Ovary (tissue), 9 donors: ENCODE results near the gene OVCH1. TPM values are rescaled to one million over a fixed set of nuclear protein-coding genes. Genes with fewer than 3 reads are reported as not detected.

ENCODE experiments used
- DNase-seq, 5 donors: peaks; one replicate each; pipeline ENCODE4 v3.0.0-alpha.2; 2019 to 2020
- H3K27ac ChIP-seq, 2 donors: fragments of 200-600 bp; one replicate each; pipeline versions ENCODE4 v1.5.1 to v1.8.0; 2019 to 2022
- H3K27me3 ChIP-seq: fragments of 200-600 bp; one replicate; pipeline ENCODE4 v1.8.0; 2022
- H3K36me3 ChIP-seq: fragments of 200-600 bp; sonication (generic); one replicate; pipeline ENCODE4 v1.5.1; 2019
- H3K4me1 ChIP-seq: one replicate; pipeline ENCODE4 v1.8.1; 2013; ENCODE audit warnings: mild to moderate bottlenecking, moderate library complexity; ENCODE audit not compliant: insufficient read depth
- H3K4me3 ChIP-seq: fragments of 200-600 bp; sonication (generic); one replicate; pipeline ENCODE4 v1.5.1; 2017
- H3K9me3 ChIP-seq, 2 donors: fragments of 200-600 bp in 1 of 2; sonication (generic) in 1 of 2; one replicate each; pipeline versions ENCODE4 v1.5.1 to v1.8.1; 2013 to 2019; ENCODE audit warnings: mild to moderate bottlenecking in 1 of 2, moderate library complexity in 1 of 2
- EP300 ChIP-seq: sonication (generic); formaldehyde crosslinking; IDR thresholded peaks from one replicate; pipeline ENCODE4 v1.6.1; 2017; ENCODE audit warnings: antibody characterized with exemption
- POLR2A ChIP-seq: fragments of 450-650 bp; IDR thresholded peaks from one replicate; pipeline ENCODE4 v1.6.1; 2017; ENCODE audit warnings: antibody characterized with exemption, mild to moderate bottlenecking, moderate library complexity
- WGBS, 3 donors: extraction: QIAGEN DNeasy Blood & Tissue Kit in 1 of 3; methylation state at CpG; one replicate each; pipeline versions ENCODE4 v1.1.5 to v1.1.7; 2013 to 2017; 5-methylcytosine and 5-hydroxymethylcytosine counted together
- intact Hi-C, 4 donors: fragments of 100-400 bp; cut with DNase I; formaldehyde crosslinking; loops; one replicate each; pipeline versions ENCODE4 v1.11.0 to v1.15.1; 2022 to 2023
- polyA plus RNA-seq, 2 donors: library from polyadenylated mRNA; stranded (reverse); fragments of 200-250 nt in 1 of 2; fragments of 350-450 nt in 1 of 2; fragmentation: Illumina TruSeq in 1 of 2; extraction: RNeasy Lipid Tissue Mini Kit (QIAGEN cat#74804) in 1 of 2; gene quantifications; one replicate each; pipeline ENCODE4 v1.2.3, GENCODE V29; 2013 to 2014
- total RNA-seq, 7 donors: library from RNA; depleted of rRNA in 2 of 7; stranded (reverse); fragments of >200 nt in 2 of 7; fragmentation: NEBNext Ultra II Directional in 3 of 7; extraction: Animal tissue kit (Norgen Biotek cat#: 25700) in 3 of 7; gene quantifications; one replicate each; pipeline versions ENCODE4 v1.1.0 to v1.2.4, GENCODE V29; 2016 to 2023
- TF ChIP-seq, protein P1 (sequence below), 3 donors: fragments of 450-650 bp in 2 of 3; fragments of 200-600 bp in 1 of 3; IDR thresholded peaks; one replicate each; pipeline versions ENCODE4 v1.5.1 to v1.8.0; 2016 to 2022; ENCODE audit warnings: antibody characterized with exemption in 3 of 3, mild to moderate bottlenecking in 1 of 3
- donor health status: DM: no; HTN: no; CAD: no; lungs with moderate emphysema.
- donor health status: DM: no; HTN: no; CAD: no.
- donor health status: Bipolar disorder and iron deficiency.
- donor health status: DM: yes; HTN: yes; CAD: no.
- donor health status: DM: no; HTN: no; CAD: no.
- donor health status: DM: yes; HTN: yes; CAD: no.

The OVCH1 gene
- total and polyA plus RNA-seq, 9 donors = 0.10 to 0.48 (median 0.21) TPM; not detected in 4

DNA sequence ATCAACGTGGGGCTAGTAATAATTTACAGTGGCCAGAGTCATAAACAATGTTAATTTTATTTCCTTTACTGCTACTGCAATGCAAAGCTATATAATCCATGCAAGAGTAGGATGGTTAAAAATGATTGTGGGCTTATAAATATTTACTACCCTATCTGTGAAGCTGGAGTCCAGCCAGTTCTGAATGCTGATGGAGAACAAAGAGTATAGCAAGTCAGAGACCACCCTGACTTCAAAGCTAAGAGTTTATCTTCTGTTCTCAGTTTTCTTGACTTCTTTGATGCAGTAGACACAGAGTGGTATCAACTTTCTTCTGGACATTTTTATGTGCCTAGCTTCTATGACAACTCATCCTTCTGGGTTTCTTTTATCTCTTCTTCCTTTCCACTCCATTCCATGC is 34.0 kb upstream of the OVCH1 start:
- Histone ChIP-seq H3K27me3 (peaks cover 3% of the 10 kb centered on the region), H3K27ac (no peak overlapping the region), H3K4me1 (no peaks in the 10 kb centered on the region), H3K9me3 (no peaks in the 10 kb centered on the region), H3K36me3 (no peaks in the 10 kb centered on the region), H3K4me3 (no peak overlapping the region)
- no peak for DNase-seq
- WGBS, 3 donors = 29 to 34% (median 33%) methylated on average over 1 of the region's 1 CpG
- intact Hi-C loops = no loop called here
- TF ChIP-seq, protein P1, sequence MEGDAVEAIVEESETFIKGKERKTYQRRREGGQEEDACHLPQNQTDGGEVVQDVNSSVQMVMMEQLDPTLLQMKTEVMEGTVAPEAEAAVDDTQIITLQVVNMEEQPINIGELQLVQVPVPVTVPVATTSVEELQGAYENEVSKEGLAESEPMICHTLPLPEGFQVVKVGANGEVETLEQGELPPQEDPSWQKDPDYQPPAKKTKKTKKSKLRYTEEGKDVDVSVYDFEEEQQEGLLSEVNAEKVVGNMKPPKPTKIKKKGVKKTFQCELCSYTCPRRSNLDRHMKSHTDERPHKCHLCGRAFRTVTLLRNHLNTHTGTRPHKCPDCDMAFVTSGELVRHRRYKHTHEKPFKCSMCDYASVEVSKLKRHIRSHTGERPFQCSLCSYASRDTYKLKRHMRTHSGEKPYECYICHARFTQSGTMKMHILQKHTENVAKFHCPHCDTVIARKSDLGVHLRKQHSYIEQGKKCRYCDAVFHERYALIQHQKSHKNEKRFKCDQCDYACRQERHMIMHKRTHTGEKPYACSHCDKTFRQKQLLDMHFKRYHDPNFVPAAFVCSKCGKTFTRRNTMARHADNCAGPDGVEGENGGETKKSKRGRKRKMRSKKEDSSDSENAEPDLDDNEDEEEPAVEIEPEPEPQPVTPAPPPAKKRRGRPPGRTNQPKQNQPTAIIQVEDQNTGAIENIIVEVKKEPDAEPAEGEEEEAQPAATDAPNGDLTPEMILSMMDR (IDR thresholded peaks at IDR 0.05) = no peak
- TF ChIP-seq POLR2A = no peak
- TF ChIP-seq EP300 = no peak

DNA sequence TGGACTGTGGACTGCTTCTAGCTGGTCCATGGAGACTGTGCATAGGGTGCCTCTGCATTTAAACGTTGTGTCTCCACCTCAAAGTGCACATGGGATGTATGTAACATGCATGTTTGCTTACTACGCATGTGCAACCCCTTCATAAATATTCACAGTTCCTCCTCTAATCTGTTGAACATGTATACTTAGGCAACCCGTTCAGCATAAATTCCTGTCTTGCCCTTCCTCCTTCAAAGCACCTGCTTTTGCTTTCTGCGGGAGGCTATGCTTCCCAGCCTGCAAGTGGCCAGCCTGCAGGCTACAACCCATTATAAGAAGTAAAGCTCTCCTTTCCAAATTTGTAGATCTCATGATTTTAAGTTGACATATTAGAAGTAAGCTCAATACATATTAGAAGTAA is 33.0 kb upstream of the OVCH1 start:
- 95 to 99% (median 97%) methylated on average over 4 of the region's 4 CpGs for WGBS, 3 donors
- Histone ChIP-seq H3K4me1 (no peaks in the 10 kb centered on the region), H3K4me3 (no peak overlapping the region), H3K36me3 (no peaks in the 10 kb centered on the region), H3K27ac (no peak overlapping the region), H3K27me3 (peaks cover 3% of the 10 kb centered on the region), H3K9me3 (no peaks in the 10 kb centered on the region)
- no peak for DNase-seq
- TF ChIP-seq POLR2A (no peak), EP300 (no peak)
- TF ChIP-seq, protein P1 (IDR thresholded peaks at IDR 0.05) = no peak
- intact Hi-C loops = no loop called here

DNA sequence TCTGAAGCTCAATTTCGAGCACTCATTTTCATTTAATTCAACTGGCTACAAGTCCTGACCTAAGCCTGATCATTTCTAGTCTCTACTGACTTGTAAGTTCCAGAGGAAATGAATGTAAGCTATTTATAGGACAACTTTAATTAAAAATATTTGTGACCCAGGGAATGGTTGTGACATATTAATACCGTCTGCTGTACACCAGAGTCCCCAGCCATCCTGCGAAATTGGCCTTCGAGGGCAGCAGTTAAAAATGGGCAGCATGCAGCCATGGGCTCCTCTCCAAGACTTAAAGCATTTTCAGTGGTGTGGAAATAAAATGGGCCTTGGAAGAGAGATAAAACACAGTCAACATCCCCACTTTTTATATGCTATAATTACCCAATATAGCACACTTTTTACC is 30.7 kb upstream of the OVCH1 start:
- H3K36me3 ChIP-seq = no peaks in the 10 kb centered on the region
- 73 to 80% (median 74%) methylated on average over 4 of the region's 4 CpGs for WGBS, 3 donors
- no peaks in the 10 kb centered on the region for H3K4me1 ChIP-seq
- H3K27me3 ChIP-seq = peaks cover 3% of the 10 kb centered on the region
- intact Hi-C loops = no loop called here
- H3K4me3 ChIP-seq = no peak overlapping the region
- DNase-seq = no peak
- no peak for TF ChIP-seq POLR2A
- TF ChIP-seq EP300 = no peak
- TF ChIP-seq, protein P1 (IDR thresholded peaks at IDR 0.05) = no peak
- H3K27ac ChIP-seq = no peak overlapping the region
- H3K9me3 ChIP-seq = no peaks in the 10 kb centered on the region

DNA sequence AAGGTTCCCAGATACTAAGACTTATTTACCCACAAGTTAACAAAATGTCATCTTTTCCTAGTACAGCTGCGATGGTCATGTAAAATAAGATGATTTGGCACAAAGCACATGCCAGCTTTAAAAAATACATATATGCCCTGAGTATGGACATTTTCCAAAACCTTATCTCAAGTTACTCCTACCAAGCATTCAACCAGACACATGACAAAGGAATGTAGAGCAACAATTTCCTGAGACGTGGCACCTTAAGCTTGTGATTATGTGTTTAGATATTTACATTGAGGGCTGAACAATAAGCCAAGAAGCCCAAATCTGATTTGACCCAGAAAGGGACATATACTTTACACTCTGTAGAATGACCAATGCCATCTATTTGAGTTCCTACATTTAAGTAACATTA is 24.5 kb upstream of the OVCH1 start:
- Histone ChIP-seq H3K27ac (no peak overlapping the region), H3K4me3 (no peak overlapping the region), H3K27me3 (no peaks in the 10 kb centered on the region), H3K9me3 (no peaks in the 10 kb centered on the region), H3K4me1 (no peaks in the 10 kb centered on the region), H3K36me3 (no peaks in the 10 kb centered on the region)
- WGBS, 3 donors = 78 to 82% (median 80%) methylated on average over 2 of the region's 2 CpGs
- intact Hi-C loops = no loop called here
- DNase-seq = no peak
- TF ChIP-seq EP300 (no peak), POLR2A (no peak)
- TF ChIP-seq, protein P1 (IDR thresholded peaks at IDR 0.05) = no peak
